GM23338 (cell line): Measurements from ENCODE around the gene CRMP1. TPM values are rescaled to one million over a fixed set of nuclear protein-coding genes. Genes with fewer than 3 reads are reported as not detected.

Experiments used
- ATAC-seq: fragments of 200-7000 bp; cut with Tn5 transposase; 3 replicates; pipeline ENCODE4 v1.9.1; 2020
- DNase-seq: peaks from one replicate; pipeline ENCODE4 v3.0.0-alpha.2; 2015; ENCODE audit warnings: low spot score
- H2AFZ ChIP-seq: fragments of 200-600 bp; sonication (generic); 2 replicates; pipeline ENCODE4 v1.8.0; 2016; ENCODE audit warnings: antibody characterized with exemption, mild to moderate bottlenecking, moderate library complexity
- H3F3A ChIP-seq: fragments of 200-600 bp; sonication (generic); replicated peaks from 2 replicates; pipeline ENCODE4 v1.8.0; 2017; ENCODE audit warnings: antibody characterized with exemption, mixed run types, low read depth
- H3K27ac ChIP-seq: fragments of 200-600 bp; sonication (generic); 2 replicates; pipeline ENCODE4 v1.6.1; 2016; ENCODE audit warnings: low read depth
- H3K27me3 ChIP-seq: fragments of 200-600 bp; sonication (generic); 2 replicates; pipeline ENCODE4 v1.8.0; 2016; ENCODE audit warnings: mild to moderate bottlenecking, mixed run types, moderate library complexity; ENCODE audit not compliant: insufficient read depth
- H3K36me3 ChIP-seq: fragments of 200-600 bp; sonication (generic); 2 replicates; pipeline ENCODE4 v1.8.0; 2016; ENCODE audit warnings: mild to moderate bottlenecking; ENCODE audit not compliant: insufficient read depth
- H3K4me1 ChIP-seq: fragments of 200-600 bp; sonication (generic); 2 replicates; pipeline ENCODE4 v1.8.0; 2016; ENCODE audit warnings: mild to moderate bottlenecking, moderate library complexity; ENCODE audit not compliant: insufficient read depth
- H3K4me2 ChIP-seq: fragments of 200-600 bp; sonication (generic); 2 replicates; pipeline ENCODE4 v1.7.1; 2017; ENCODE audit warnings: mixed run types
- H3K4me3 ChIP-seq: fragments of 200-600 bp; sonication (generic); 2 replicates; pipeline ENCODE4 v1.6.1; 2016; ENCODE audit warnings: mixed run types
- H3K79me2 ChIP-seq: fragments of 200-600 bp; sonication (generic); replicated peaks from 2 replicates; pipeline ENCODE4 v1.8.0; 2017; ENCODE audit warnings: mild to moderate bottlenecking; ENCODE audit not compliant: insufficient read depth
- H3K9me2 ChIP-seq: fragments of 200-600 bp; sonication (generic); 2 replicates; pipeline ENCODE4 v1.8.0; 2017; ENCODE audit not compliant: insufficient read depth
- H4K20me1 ChIP-seq: fragments of 200-600 bp; sonication (generic); replicated peaks from 2 replicates; pipeline ENCODE4 v1.8.0; 2017; ENCODE audit warnings: mild to moderate bottlenecking; ENCODE audit not compliant: insufficient read depth
- H3K27ac Mint-ChIP-seq: 2 replicates; pipeline ENCODE4 v1.8.0; 2020; ENCODE audit warnings: inconsistent platforms, mild to moderate bottlenecking, moderate library complexity, mixed read lengths
- H3K27me3 Mint-ChIP-seq: 3 replicates; pipeline ENCODE4 v1.8.0; 2022; ENCODE audit warnings: low read depth, mild to moderate bottlenecking, moderate library complexity, mixed read lengths, inconsistent platforms; ENCODE audit not compliant: insufficient read depth, poor library complexity
- H3K36me3 Mint-ChIP-seq: 3 replicates; pipeline ENCODE4 v1.8.0; 2021; ENCODE audit warnings: low read depth, mild to moderate bottlenecking, inconsistent platforms, moderate library complexity, mixed read lengths
- H3K4me1 Mint-ChIP-seq: 3 replicates; pipeline ENCODE4 v1.8.0; 2020; ENCODE audit warnings: mild to moderate bottlenecking, inconsistent platforms, mixed read lengths
- H3K4me3 Mint-ChIP-seq: 3 replicates; pipeline ENCODE4 v1.8.0; 2021; ENCODE audit warnings: moderate library complexity, mild to moderate bottlenecking, inconsistent platforms, mixed read lengths
- H3K9me3 Mint-ChIP-seq: 3 replicates; pipeline ENCODE4 v1.8.0; 2020; ENCODE audit warnings: moderate library complexity, mild to moderate bottlenecking, inconsistent platforms, mixed read lengths
- CREB1 ChIP-seq: fragments of 250-450 bp; sonication (Bioruptor Pico); IDR thresholded peaks from 2 replicates; pipeline ENCODE4 v1.5.0; 2020; ENCODE audit warnings: low read depth, mild to moderate bottlenecking, moderate library complexity
- EZH2 ChIP-seq: fragments of 200-600 bp; sonication (generic); IDR thresholded peaks from one replicate; pipeline ENCODE4 v1.8.0; 2017; ENCODE audit warnings: antibody characterized with exemption, mild to moderate bottlenecking, low read depth; ENCODE audit not compliant: unreplicated experiment
- EZH2phosphoT487 ChIP-seq: fragments of 200-600 bp; sonication (generic); IDR thresholded peaks from one replicate; pipeline ENCODE4 v1.8.1; 2018; ENCODE audit warnings: antibody characterized with exemption; ENCODE audit not compliant: unreplicated experiment
- JUNB ChIP-seq: IDR thresholded peaks from one replicate; pipeline ENCODE4 v1.6.1; 2016; ENCODE audit warnings: antibody characterized with exemption; ENCODE audit not compliant: unreplicated experiment
- NANOG ChIP-seq: IDR thresholded peaks from 2 replicates; pipeline ENCODE4 v1.6.1; 2016; ENCODE audit warnings: antibody characterized with exemption, borderline replicate concordance
- POLR2AphosphoS5 ChIP-seq: IDR thresholded peaks from 2 replicates; pipeline ENCODE4 v1.6.1; 2016; ENCODE audit warnings: antibody characterized with exemption, low read depth
- STAT1 ChIP-seq: IDR thresholded peaks from one replicate; pipeline ENCODE4 v1.6.1; 2016; ENCODE audit warnings: antibody characterized with exemption; ENCODE audit not compliant: unreplicated experiment
- ZNF114 ChIP-seq: fragments of 250-450 bp; sonication (Bioruptor Pico); IDR thresholded peaks from 2 replicates; pipeline ENCODE4 v1.5.0; 2020; ENCODE audit warnings: mild to moderate bottlenecking, moderate library complexity
- ZNF331 ChIP-seq: fragments of 250-450 bp; sonication (Bioruptor Pico); IDR thresholded peaks from 2 replicates; pipeline ENCODE4 v1.5.0; 2020; ENCODE audit warnings: low read depth, mild to moderate bottlenecking, moderate library complexity
- polyA plus RNA-seq: library from polyadenylated mRNA; unstranded; fragments of >200 nt; fragmentation: Nextera tagmentation; extraction: Ambion mirVana; gene quantifications from 2 replicates; pipeline ENCODE4 v1.2.1, GENCODE V29; 2016
- total RNA-seq: library from RNA; depleted of rRNA; stranded (reverse); fragments of >200 nt; shearing (Covaris generic); gene quantifications from 2 replicates; pipeline ENCODE4 v1.2.3, GENCODE V29; 2014
- TF ChIP-seq, protein P1 (sequence below): IDR thresholded peaks from 2 replicates; pipeline ENCODE4 v1.6.1; 2016; ENCODE audit warnings: antibody characterized with exemption
- TF ChIP-seq, protein P2 (sequence below), 2 experiments: fragments of 200-600 bp in 1 of 2; sonication (generic) in 1 of 2; conservative IDR thresholded peaks; 2 replicates each; pipeline versions ENCODE4 v1.5.1 to v1.6.1; 2016 to 2017; ENCODE audit warnings: antibody characterized with exemption in 2 of 2, low read depth in 2 of 2, mild to moderate bottlenecking in 2 of 2, moderate library complexity in 1 of 2
- TF ChIP-seq, protein P3 (sequence below): IDR thresholded peaks from one replicate; pipeline ENCODE4 v1.6.1; 2018; ENCODE audit warnings: antibody characterized with exemption; ENCODE audit not compliant: unreplicated experiment
- TF ChIP-seq, protein P4 (sequence below): fragments of 250-450 bp; sonication (Bioruptor Pico); IDR thresholded peaks from 2 replicates; pipeline ENCODE4 v1.5.0; 2020; ENCODE audit warnings: mild to moderate bottlenecking, moderate library complexity

CRMP1 gene
- total and polyA plus RNA-seq, 2 experiments from 2014 or later: 52.7 to 146 TPM

DNA sequence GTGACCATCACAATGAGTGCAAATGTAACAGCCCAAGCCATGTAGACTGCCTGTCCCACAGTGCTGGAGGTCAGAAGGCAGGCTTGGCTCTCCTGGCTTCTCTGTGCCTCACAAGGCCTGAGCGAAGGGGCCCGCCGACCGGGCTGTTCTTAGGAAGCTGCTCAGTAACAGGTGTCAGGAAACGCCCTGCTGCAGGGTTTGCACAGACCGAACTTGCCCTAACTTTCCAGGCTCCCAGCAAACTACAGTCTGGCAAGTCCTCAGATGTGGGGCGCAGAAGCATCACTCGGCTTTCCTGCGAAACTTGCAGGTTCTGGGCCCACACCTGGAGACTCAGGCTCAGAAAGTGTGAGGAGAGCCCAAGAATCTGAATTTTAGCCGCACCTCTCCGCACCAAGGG, 87.6 kb downstream of the CRMP1 start:
- no peak overlapping the region for H3K27ac Mint-ChIP-seq
- H3K27ac ChIP-seq: no peak overlapping the region
- H3K4me2 ChIP-seq: no peak overlapping the region
- DNase-seq (no peak), ATAC-seq (no peak)
- no peak overlapping the region for H2AFZ ChIP-seq
- no peaks in the 10 kb centered on the region for H3K27me3 ChIP-seq
- H3K79me2 ChIP-seq: no peaks in the 10 kb centered on the region
- TF ChIP-seq NANOG (no peak), EZH2phosphoT487 (no peak), EZH2 (no peak), JUNB (no peak), STAT1 (no peak), ZNF114 (no peak), CREB1 (CRISPR knock-in tag) (no peak), POLR2AphosphoS5 (no peak), ZNF331 (no peak)
- TF ChIP-seq, protein P1, sequence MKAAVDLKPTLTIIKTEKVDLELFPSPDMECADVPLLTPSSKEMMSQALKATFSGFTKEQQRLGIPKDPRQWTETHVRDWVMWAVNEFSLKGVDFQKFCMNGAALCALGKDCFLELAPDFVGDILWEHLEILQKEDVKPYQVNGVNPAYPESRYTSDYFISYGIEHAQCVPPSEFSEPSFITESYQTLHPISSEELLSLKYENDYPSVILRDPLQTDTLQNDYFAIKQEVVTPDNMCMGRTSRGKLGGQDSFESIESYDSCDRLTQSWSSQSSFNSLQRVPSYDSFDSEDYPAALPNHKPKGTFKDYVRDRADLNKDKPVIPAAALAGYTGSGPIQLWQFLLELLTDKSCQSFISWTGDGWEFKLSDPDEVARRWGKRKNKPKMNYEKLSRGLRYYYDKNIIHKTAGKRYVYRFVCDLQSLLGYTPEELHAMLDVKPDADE: no peak
- TF ChIP-seq, protein P2, sequence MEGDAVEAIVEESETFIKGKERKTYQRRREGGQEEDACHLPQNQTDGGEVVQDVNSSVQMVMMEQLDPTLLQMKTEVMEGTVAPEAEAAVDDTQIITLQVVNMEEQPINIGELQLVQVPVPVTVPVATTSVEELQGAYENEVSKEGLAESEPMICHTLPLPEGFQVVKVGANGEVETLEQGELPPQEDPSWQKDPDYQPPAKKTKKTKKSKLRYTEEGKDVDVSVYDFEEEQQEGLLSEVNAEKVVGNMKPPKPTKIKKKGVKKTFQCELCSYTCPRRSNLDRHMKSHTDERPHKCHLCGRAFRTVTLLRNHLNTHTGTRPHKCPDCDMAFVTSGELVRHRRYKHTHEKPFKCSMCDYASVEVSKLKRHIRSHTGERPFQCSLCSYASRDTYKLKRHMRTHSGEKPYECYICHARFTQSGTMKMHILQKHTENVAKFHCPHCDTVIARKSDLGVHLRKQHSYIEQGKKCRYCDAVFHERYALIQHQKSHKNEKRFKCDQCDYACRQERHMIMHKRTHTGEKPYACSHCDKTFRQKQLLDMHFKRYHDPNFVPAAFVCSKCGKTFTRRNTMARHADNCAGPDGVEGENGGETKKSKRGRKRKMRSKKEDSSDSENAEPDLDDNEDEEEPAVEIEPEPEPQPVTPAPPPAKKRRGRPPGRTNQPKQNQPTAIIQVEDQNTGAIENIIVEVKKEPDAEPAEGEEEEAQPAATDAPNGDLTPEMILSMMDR (conservative IDR thresholded peaks at IDR 0.05; ENCODE audit: low read depth in 2 of 2): no peak
- TF ChIP-seq, protein P3, sequence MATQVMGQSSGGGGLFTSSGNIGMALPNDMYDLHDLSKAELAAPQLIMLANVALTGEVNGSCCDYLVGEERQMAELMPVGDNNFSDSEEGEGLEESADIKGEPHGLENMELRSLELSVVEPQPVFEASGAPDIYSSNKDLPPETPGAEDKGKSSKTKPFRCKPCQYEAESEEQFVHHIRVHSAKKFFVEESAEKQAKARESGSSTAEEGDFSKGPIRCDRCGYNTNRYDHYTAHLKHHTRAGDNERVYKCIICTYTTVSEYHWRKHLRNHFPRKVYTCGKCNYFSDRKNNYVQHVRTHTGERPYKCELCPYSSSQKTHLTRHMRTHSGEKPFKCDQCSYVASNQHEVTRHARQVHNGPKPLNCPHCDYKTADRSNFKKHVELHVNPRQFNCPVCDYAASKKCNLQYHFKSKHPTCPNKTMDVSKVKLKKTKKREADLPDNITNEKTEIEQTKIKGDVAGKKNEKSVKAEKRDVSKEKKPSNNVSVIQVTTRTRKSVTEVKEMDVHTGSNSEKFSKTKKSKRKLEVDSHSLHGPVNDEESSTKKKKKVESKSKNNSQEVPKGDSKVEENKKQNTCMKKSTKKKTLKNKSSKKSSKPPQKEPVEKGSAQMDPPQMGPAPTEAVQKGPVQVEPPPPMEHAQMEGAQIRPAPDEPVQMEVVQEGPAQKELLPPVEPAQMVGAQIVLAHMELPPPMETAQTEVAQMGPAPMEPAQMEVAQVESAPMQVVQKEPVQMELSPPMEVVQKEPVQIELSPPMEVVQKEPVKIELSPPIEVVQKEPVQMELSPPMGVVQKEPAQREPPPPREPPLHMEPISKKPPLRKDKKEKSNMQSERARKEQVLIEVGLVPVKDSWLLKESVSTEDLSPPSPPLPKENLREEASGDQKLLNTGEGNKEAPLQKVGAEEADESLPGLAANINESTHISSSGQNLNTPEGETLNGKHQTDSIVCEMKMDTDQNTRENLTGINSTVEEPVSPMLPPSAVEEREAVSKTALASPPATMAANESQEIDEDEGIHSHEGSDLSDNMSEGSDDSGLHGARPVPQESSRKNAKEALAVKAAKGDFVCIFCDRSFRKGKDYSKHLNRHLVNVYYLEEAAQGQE: no peak
- TF ChIP-seq, protein P4, sequence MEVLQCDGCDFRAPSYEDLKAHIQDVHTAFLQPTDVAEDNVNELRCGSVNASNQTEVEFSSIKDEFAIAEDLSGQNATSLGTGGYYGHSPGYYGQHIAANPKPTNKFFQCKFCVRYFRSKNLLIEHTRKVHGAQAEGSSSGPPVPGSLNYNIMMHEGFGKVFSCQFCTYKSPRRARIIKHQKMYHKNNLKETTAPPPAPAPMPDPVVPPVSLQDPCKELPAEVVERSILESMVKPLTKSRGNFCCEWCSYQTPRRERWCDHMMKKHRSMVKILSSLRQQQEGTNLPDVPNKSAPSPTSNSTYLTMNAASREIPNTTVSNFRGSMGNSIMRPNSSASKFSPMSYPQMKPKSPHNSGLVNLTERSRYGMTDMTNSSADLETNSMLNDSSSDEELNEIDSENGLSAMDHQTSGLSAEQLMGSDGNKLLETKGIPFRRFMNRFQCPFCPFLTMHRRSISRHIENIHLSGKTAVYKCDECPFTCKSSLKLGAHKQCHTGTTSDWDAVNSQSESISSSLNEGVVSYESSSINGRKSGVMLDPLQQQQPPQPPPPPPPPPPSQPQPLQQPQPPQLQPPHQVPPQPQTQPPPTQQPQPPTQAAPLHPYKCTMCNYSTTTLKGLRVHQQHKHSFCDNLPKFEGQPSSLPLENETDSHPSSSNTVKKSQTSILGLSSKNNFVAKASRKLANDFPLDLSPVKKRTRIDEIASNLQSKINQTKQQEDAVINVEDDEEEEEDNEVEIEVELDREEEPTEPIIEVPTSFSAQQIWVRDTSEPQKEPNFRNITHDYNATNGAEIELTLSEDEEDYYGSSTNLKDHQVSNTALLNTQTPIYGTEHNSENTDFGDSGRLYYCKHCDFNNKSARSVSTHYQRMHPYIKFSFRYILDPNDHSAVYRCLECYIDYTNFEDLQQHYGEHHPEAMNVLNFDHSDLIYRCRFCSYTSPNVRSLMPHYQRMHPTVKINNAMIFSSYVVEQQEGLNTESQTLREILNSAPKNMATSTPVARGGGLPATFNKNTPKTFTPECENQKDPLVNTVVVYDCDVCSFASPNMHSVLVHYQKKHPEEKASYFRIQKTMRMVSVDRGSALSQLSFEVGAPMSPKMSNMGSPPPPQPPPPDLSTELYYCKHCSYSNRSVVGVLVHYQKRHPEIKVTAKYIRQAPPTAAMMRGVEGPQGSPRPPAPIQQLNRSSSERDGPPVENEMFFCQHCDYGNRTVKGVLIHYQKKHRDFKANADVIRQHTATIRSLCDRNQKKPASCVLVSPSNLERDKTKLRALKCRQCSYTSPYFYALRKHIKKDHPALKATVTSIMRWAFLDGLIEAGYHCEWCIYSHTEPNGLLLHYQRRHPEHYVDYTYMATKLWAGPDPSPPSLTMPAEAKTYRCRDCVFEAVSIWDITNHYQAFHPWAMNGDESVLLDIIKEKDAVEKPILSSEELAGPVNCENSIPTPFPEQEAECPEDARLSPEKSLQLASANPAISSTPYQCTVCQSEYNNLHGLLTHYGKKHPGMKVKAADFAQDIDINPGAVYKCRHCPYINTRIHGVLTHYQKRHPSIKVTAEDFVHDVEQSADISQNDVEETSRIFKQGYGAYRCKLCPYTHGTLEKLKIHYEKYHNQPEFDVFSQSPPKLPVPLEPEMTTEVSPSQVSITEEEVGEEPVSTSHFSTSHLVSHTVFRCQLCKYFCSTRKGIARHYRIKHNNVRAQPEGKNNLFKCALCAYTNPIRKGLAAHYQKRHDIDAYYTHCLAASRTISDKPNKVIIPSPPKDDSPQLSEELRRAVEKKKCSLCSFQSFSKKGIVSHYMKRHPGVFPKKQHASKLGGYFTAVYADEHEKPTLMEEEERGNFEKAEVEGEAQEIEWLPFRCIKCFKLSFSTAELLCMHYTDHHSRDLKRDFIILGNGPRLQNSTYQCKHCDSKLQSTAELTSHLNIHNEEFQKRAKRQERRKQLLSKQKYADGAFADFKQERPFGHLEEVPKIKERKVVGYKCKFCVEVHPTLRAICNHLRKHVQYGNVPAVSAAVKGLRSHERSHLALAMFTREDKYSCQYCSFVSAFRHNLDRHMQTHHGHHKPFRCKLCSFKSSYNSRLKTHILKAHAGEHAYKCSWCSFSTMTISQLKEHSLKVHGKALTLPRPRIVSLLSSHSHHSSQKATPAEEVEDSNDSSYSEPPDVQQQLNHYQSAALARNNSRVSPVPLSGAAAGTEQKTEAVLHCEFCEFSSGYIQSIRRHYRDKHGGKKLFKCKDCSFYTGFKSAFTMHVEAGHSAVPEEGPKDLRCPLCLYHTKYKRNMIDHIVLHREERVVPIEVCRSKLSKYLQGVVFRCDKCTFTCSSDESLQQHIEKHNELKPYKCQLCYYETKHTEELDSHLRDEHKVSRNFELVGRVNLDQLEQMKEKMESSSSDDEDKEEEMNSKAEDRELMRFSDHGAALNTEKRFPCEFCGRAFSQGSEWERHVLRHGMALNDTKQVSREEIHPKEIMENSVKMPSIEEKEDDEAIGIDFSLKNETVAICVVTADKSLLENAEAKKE (CRISPR knock-in tag): no peak
- H3K9me2 ChIP-seq: no peaks in the 10 kb centered on the region
- H3K4me1 Mint-ChIP-seq: no peaks in the 10 kb centered on the region
- no peaks in the 10 kb centered on the region for H3K4me1 ChIP-seq
- H3K36me3 ChIP-seq: 0 out of 2 replicates have a peak, but pooled peaks cover 9% of the 10 kb centered on the region
- H3K36me3 Mint-ChIP-seq: peaks cover 41% of the 10 kb centered on the region
- H3K27me3 Mint-ChIP-seq: peaks cover 5% of the 10 kb centered on the region
- no peaks in the 10 kb centered on the region for H4K20me1 ChIP-seq
- no peaks in the 10 kb centered on the region for H3K9me3 Mint-ChIP-seq
- no peak overlapping the region for H3K4me3 Mint-ChIP-seq
- H3F3A ChIP-seq: no peaks in the 10 kb centered on the region
- H3K4me3 ChIP-seq: no peak overlapping the region
